Adrenal gland (tissue), 5 donors: ENCODE measurements around the gene FAM174C.

Experiments used
- CTCF ChIP-seq, 6 experiments: fragments of 450-650 bp in 4 of 6; fragments of 200-600 bp in 2 of 6; sonication (generic) in 1 of 6; IDR thresholded peaks; 1 replicate in 5 of 6; 2 replicates in 1 of 6; pipeline versions ENCODE4 v1.5.1 to v1.8.0; 2016 to 2021; ENCODE audit warnings: antibody characterized with exemption in 6 of 6, mild to moderate bottlenecking in 2 of 6, moderate library complexity in 1 of 6
- POLR2A ChIP-seq, 2 donors: fragments of 450-650 bp; IDR thresholded peaks; one replicate each; pipeline ENCODE4 v1.6.1; 2017; ENCODE audit warnings: antibody characterized with exemption in 2 of 2, mild to moderate bottlenecking in 2 of 2, moderate library complexity in 1 of 2
- donor health status: DM: no; HTN: no; CAD: no.

- no peak for TF ChIP-seq CTCF (IDR thresholded peaks at IDR 0.05)
- no peak for TF ChIP-seq POLR2A (IDR thresholded peaks at IDR 0.05)
These were observed 5.6 kb downstream of the FAM174C start for GRCh38 chr19:1280636-1281568.
